ENCODE data around the gene MAPT.
"Not testable (repeated sequence)": the region's sequence is repeated elsewhere in the genome, so short reads cannot be mapped to it uniquely, and the experiment has no call there.

DNA sequence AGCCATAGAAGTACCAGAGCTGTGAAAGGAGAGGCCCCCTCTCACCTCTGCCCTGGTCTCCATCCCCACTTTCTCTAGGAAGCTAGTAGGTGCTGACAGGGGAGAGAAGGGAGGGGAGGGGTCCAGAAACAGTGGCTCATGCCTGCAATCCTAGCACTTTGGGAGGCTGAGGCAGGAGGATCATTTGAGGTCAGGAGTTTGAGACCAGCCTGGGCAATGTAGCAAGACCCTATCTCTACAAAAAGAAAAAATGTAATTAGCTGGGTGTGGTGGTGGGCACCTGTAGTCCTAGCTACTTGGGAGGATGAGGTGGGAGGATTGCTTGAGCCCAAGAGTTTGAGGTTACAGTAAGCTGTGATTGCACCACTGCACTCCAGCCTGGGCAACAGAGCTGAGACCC lies 42.8 kb downstream of the MAPT start:
- TF ChIP-seq POLR2A (IDR thresholded peaks at IDR 0.05) = not testable (repeated sequence)
- TF ChIP-seq, protein P1, sequence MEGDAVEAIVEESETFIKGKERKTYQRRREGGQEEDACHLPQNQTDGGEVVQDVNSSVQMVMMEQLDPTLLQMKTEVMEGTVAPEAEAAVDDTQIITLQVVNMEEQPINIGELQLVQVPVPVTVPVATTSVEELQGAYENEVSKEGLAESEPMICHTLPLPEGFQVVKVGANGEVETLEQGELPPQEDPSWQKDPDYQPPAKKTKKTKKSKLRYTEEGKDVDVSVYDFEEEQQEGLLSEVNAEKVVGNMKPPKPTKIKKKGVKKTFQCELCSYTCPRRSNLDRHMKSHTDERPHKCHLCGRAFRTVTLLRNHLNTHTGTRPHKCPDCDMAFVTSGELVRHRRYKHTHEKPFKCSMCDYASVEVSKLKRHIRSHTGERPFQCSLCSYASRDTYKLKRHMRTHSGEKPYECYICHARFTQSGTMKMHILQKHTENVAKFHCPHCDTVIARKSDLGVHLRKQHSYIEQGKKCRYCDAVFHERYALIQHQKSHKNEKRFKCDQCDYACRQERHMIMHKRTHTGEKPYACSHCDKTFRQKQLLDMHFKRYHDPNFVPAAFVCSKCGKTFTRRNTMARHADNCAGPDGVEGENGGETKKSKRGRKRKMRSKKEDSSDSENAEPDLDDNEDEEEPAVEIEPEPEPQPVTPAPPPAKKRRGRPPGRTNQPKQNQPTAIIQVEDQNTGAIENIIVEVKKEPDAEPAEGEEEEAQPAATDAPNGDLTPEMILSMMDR (IDR thresholded peaks at IDR 0.05) = not testable (repeated sequence)

Data from prostate gland (tissue), 2 donors.